T-helper 17 cell (primary cell): Measurements from ENCODE around the gene HOXD3. TPM values are rescaled to one million over a fixed set of nuclear protein-coding genes. Genes with fewer than 3 reads are reported as not detected.

Source experiments
- ATAC-seq: fragments of 150-1000 bp; cut with Tn5 transposase; 2 replicates; pipeline ENCODE4 v1.10.0; 2021; ENCODE audit warnings: mild to moderate bottlenecking, moderate library complexity
- DNase-seq, 3 donors: peaks; one replicate each; pipeline versions ENCODE4 v3.0.0 to v3.0.0-alpha.2; 2020 to 2021
- H3K9me3 ChIP-seq: one replicate; pipeline ENCODE4 v1.7.0; 2013; ENCODE audit warnings: low read length, mild to moderate bottlenecking; ENCODE audit not compliant: control insufficient read depth, poor library complexity, severe bottlenecking
- H3K27ac Mint-ChIP-seq: one replicate; pipeline ENCODE4 v1.8.0; 2022; ENCODE audit warnings: mild to moderate bottlenecking, moderate library complexity, mixed read lengths
- H3K27me3 Mint-ChIP-seq: one replicate; pipeline ENCODE4 v1.8.0; 2022; ENCODE audit warnings: mixed read lengths
- H3K36me3 Mint-ChIP-seq: one replicate; pipeline ENCODE4 v1.8.0; 2022; ENCODE audit warnings: low read depth, mixed read lengths
- H3K4me1 Mint-ChIP-seq: one replicate; pipeline ENCODE4 v1.8.0; 2022; ENCODE audit warnings: mild to moderate bottlenecking, mixed read lengths
- H3K4me3 Mint-ChIP-seq: one replicate; pipeline ENCODE4 v1.8.0; 2022; ENCODE audit warnings: mild to moderate bottlenecking, moderate library complexity, mixed read lengths
- total RNA-seq, 4 donors: library from RNA in 2 of 4; stranded (reverse) in 2 of 4; gene quantifications; one replicate each; pipeline ENCODE4 v1.2.3 and lab custom pipeline; 2022 to 2026

HOXD3 gene
- total RNA-seq, 2 donors from 2014 or later: not detected

GRCh38 chr2:176152350-176153181, 4.5 kb upstream of the HOXD3 start:
- H3K9me3 ChIP-seq: no peaks in the 10 kb centered on the region
- Mint-ChIP-seq H3K27ac (no peak overlapping the region), H3K36me3 (peaks cover 2% of the 10 kb centered on the region), H3K4me3 (no peak overlapping the region), H3K4me1 (peaks cover 5% of the 10 kb centered on the region), H3K27me3 (peaks cover 92% of the 10 kb centered on the region)
- ATAC-seq: no peak
- DNase-seq: no peak

- H3K27ac Mint-ChIP-seq: no peak overlapping the region
- H3K4me1 Mint-ChIP-seq: peaks cover 7% of the 10 kb centered on the region
- peaks cover 86% of the 10 kb centered on the region for H3K27me3 Mint-ChIP-seq
- H3K4me3 Mint-ChIP-seq: no peak overlapping the region
- H3K36me3 Mint-ChIP-seq: peaks cover 5% of the 10 kb centered on the region
- ATAC-seq (no peak), DNase-seq (no peak)
- no peaks in the 10 kb centered on the region for H3K9me3 ChIP-seq
These were observed 2.4 kb upstream of the HOXD3 start for GRCh38 chr2:176154576-176155252.

GRCh38 chr2:176155356-176156044, 1.6 kb upstream of the HOXD3 start:
- peaks cover 7% of the 10 kb centered on the region for H3K4me1 Mint-ChIP-seq
- peaks cover 83% of the 10 kb centered on the region for H3K27me3 Mint-ChIP-seq
- no peak overlapping the region for H3K27ac Mint-ChIP-seq

GRCh38 chr2:176156301-176156806, 753 bp upstream of the HOXD3 start:
- no peak for ATAC-seq
- Mint-ChIP-seq H3K27ac (no peak overlapping the region), H3K27me3 (peaks cover 83% of the 10 kb centered on the region), H3K36me3 (peaks cover 5% of the 10 kb centered on the region), H3K4me3 (peak overlapping the region; percentile 3), H3K4me1 (peaks cover 7% of the 10 kb centered on the region)
- no peak for DNase-seq
- no peaks in the 10 kb centered on the region for H3K9me3 ChIP-seq

More at GRCh38 chr2:176155356-176156044, 1.6 kb upstream of the HOXD3 start:
- peaks cover 5% of the 10 kb centered on the region for H3K36me3 Mint-ChIP-seq
- H3K4me3 Mint-ChIP-seq: no peak overlapping the region
- no peaks in the 10 kb centered on the region for H3K9me3 ChIP-seq
- ATAC-seq: no peak
- no peak for DNase-seq

GRCh38 chr2:176157499-176158185, 535 bp downstream of the HOXD3 start:
- peaks cover 5% of the 10 kb centered on the region for H3K36me3 Mint-ChIP-seq
- DNase-seq: no peak
- peaks cover 7% of the 10 kb centered on the region for H3K4me1 Mint-ChIP-seq
- H3K27ac Mint-ChIP-seq: peak overlapping the region; percentile 70
- H3K4me3 Mint-ChIP-seq: peak overlapping the region; percentile 45
- peaks cover 4% of the 10 kb centered on the region for H3K9me3 ChIP-seq
- H3K27me3 Mint-ChIP-seq: peaks cover 89% of the 10 kb centered on the region
- ATAC-seq: no peak

- H3K27ac Mint-ChIP-seq: peak overlapping the region; percentile 70
- no peak for ATAC-seq
- no peak for DNase-seq
- peaks cover 89% of the 10 kb centered on the region for H3K27me3 Mint-ChIP-seq
- peaks cover 4% of the 10 kb centered on the region for H3K9me3 ChIP-seq
- peaks cover 5% of the 10 kb centered on the region for H3K36me3 Mint-ChIP-seq
- H3K4me3 Mint-ChIP-seq: peak overlapping the region; percentile 13
- peaks cover 7% of the 10 kb centered on the region for H3K4me1 Mint-ChIP-seq
These were observed 1.1 kb downstream of the HOXD3 start for GRCh38 chr2:176158186-176158591.

- Mint-ChIP-seq H3K27ac (peak overlapping the region; percentile 6), H3K27me3 (peaks cover 89% of the 10 kb centered on the region), H3K4me1 (peaks cover 7% of the 10 kb centered on the region), H3K4me3 (peak overlapping the region; percentile 63), H3K36me3 (peaks cover 5% of the 10 kb centered on the region)
- H3K9me3 ChIP-seq: peaks cover 4% of the 10 kb centered on the region
- ATAC-seq (no peak), DNase-seq (no peak)
These were observed 2.0 kb downstream of the HOXD3 start for GRCh38 chr2:176158855-176159662.

GRCh38 chr2:176159663-176160250, 2.6 kb downstream of the HOXD3 start:
- ATAC-seq: no peak
- Mint-ChIP-seq H3K4me1 (peaks cover 7% of the 10 kb centered on the region), H3K4me3 (no peak overlapping the region), H3K36me3 (peaks cover 5% of the 10 kb centered on the region), H3K27ac (peak overlapping the region; percentile 6), H3K27me3 (peaks cover 89% of the 10 kb centered on the region)
- no peak for DNase-seq
- H3K9me3 ChIP-seq: peaks cover 4% of the 10 kb centered on the region

GRCh38 chr2:176160251-176160985, 3.3 kb downstream of the HOXD3 start:
- no peak for DNase-seq
- no peak overlapping the region for H3K4me3 Mint-ChIP-seq
- peaks cover 7% of the 10 kb centered on the region for H3K4me1 Mint-ChIP-seq
- no peak overlapping the region for H3K27ac Mint-ChIP-seq
- peaks cover 4% of the 10 kb centered on the region for H3K9me3 ChIP-seq
- peaks cover 5% of the 10 kb centered on the region for H3K36me3 Mint-ChIP-seq
- H3K27me3 Mint-ChIP-seq: peaks cover 89% of the 10 kb centered on the region
- ATAC-seq: no peak

- no peak overlapping the region for H3K27ac Mint-ChIP-seq
- H3K36me3 Mint-ChIP-seq: peaks cover 8% of the 10 kb centered on the region
- no peak overlapping the region for H3K4me3 Mint-ChIP-seq
- peaks cover 4% of the 10 kb centered on the region for H3K9me3 ChIP-seq
- DNase-seq (no peak), ATAC-seq (no peak)
- peaks cover 7% of the 10 kb centered on the region for H3K4me1 Mint-ChIP-seq
- H3K27me3 Mint-ChIP-seq: peaks cover 89% of the 10 kb centered on the region
These were observed 4.1 kb downstream of the HOXD3 start for GRCh38 chr2:176160986-176161824.
